IMR-90 (cell line): Measurements from ENCODE around the gene DMD. TPM values are rescaled to one million over a fixed set of nuclear protein-coding genes. Genes with fewer than 3 reads are reported as not detected.

ENCODE experiments used
- ATAC-seq: fragments of 200-7000 bp; cut with Tn5 transposase; 2 replicates; pipeline ENCODE4 v1.9.1; 2020; ENCODE audit warnings: low read depth, mild to moderate bottlenecking, moderate library complexity
- BruUV-seq: library from RNA; stranded (reverse); fragments of 400-500 nt; replicated peaks from 2 replicates; lab custom pipeline; 2021; lab: Mats Ljungman, UMichigan
- CTCF ChIA-PET: fragments of 300-600 bp; formaldehyde crosslinking; extraction: SDS; loops from one replicate; lab custom pipeline; 2021; ENCODE audit warnings: antibody characterized with exemption; lab: Yijun Ruan, JAX
- POLR2A ChIA-PET: fragments of 300-600 bp; sonication (Branson Sonifier 250); formaldehyde crosslinking; loops from one replicate; lab custom pipeline; 2022; ENCODE audit warnings: antibody characterized with exemption; ENCODE audit not compliant: unreplicated experiment; lab: Charles Lee
- DNase-seq: peaks from one replicate; pipeline ENCODE4 v3.0.0; 2013
- H2AFZ ChIP-seq: replicated peaks from 2 replicates; pipeline ENCODE3; 2013; ENCODE audit warnings: low read length, mild to moderate bottlenecking; ENCODE audit not compliant: poor library complexity
- H2AK5ac ChIP-seq: 2 replicates; pipeline ENCODE4 v1.6.1; 2013; ENCODE audit warnings: low read depth, low read length, inconsistent platforms
- H2AK9ac ChIP-seq: replicated peaks from 2 replicates; pipeline ENCODE3; 2013; ENCODE audit warnings: mild to moderate bottlenecking, low read depth, low read length, moderate library complexity; ENCODE audit not compliant: poor library complexity
- H2BK120ac ChIP-seq: 2 replicates; pipeline ENCODE4 v1.6.1; 2013; ENCODE audit warnings: low read depth, low read length, inconsistent platforms
- H2BK15ac ChIP-seq: 3 replicates; pipeline ENCODE4 v1.6.1; 2013; ENCODE audit warnings: low read depth, low read length, inconsistent platforms
- H2BK20ac ChIP-seq: 2 replicates; pipeline ENCODE4 v1.6.1; 2013; ENCODE audit warnings: low read depth, mild to moderate bottlenecking, inconsistent platforms, low read length, moderate library complexity
- H2BK5ac ChIP-seq: 2 replicates; pipeline ENCODE4 v1.6.1; 2013; ENCODE audit warnings: mild to moderate bottlenecking, low read depth, low read length, inconsistent platforms; ENCODE audit not compliant: poor library complexity, severe bottlenecking
- H3K14ac ChIP-seq: replicated peaks from 2 replicates; pipeline ENCODE4 v1.6.1; 2013; ENCODE audit warnings: low read depth, low read length, inconsistent platforms
- H3K18ac ChIP-seq: 2 replicates; pipeline ENCODE4 v1.6.1; 2013; ENCODE audit warnings: low read depth, low read length, control low read depth
- H3K23ac ChIP-seq: 2 replicates; pipeline ENCODE4 v1.6.1; 2013; ENCODE audit warnings: low read depth, low read length, inconsistent platforms
- H3K27ac ChIP-seq: 2 replicates; pipeline ENCODE4 v1.5.1; 2013; ENCODE audit warnings: mild to moderate bottlenecking, control low read depth, low read length; ENCODE audit not compliant: insufficient read depth
- H3K27me3 ChIP-seq: 2 replicates; pipeline ENCODE4 v1.6.1; 2013; ENCODE audit warnings: low read length; ENCODE audit not compliant: control insufficient read depth, insufficient read depth
- H3K36me3 ChIP-seq: 2 replicates; pipeline ENCODE4 v1.6.1; 2013; ENCODE audit warnings: low read length, mixed read lengths; ENCODE audit not compliant: control insufficient read depth, insufficient read depth
- H3K4ac ChIP-seq: 2 replicates; pipeline ENCODE4 v1.6.1; 2013; ENCODE audit warnings: low read depth, low read length, inconsistent platforms
- H3K4me1 ChIP-seq: 2 replicates; pipeline ENCODE4 v1.6.1; 2013; ENCODE audit warnings: low read length, mixed read lengths; ENCODE audit not compliant: control insufficient read depth, insufficient read depth
- H3K4me2 ChIP-seq: 2 replicates; pipeline ENCODE4 v1.6.1; 2013; ENCODE audit warnings: low read depth, mild to moderate bottlenecking, control low read depth, low read length, moderate library complexity
- H3K4me3 ChIP-seq: 2 replicates; pipeline ENCODE4 v1.5.1; 2013; ENCODE audit warnings: low read depth, mild to moderate bottlenecking, control low read depth, low read length, moderate library complexity; ENCODE audit not compliant: insufficient read depth
- H3K56ac ChIP-seq: 2 replicates; pipeline ENCODE4 v1.6.1; 2013; ENCODE audit warnings: low read length, inconsistent platforms; ENCODE audit not compliant: insufficient read depth; ENCODE audit errors: extremely low read depth
- H3K79me1 ChIP-seq, 2 experiments: 2 replicates each; pipeline ENCODE4 v1.6.1; 2013; ENCODE audit warnings: low read length in 2 of 2, inconsistent platforms in 1 of 2, low read depth in 1 of 2
- H3K9ac ChIP-seq: 2 replicates; pipeline ENCODE4 v1.6.1; 2013; ENCODE audit warnings: low read depth, low read length, control low read depth
- H3K9me1 ChIP-seq: 2 replicates; pipeline ENCODE4 v1.6.1; 2013; ENCODE audit warnings: low read length, inconsistent platforms; ENCODE audit not compliant: insufficient read depth
- H3K9me3 ChIP-seq: 2 replicates; pipeline ENCODE4 v1.6.1; 2013; ENCODE audit warnings: low read length; ENCODE audit not compliant: control insufficient read depth, insufficient read depth
- H4K20me1 ChIP-seq: 2 replicates; pipeline ENCODE4 v1.6.1; 2013; ENCODE audit warnings: low read length, inconsistent platforms; ENCODE audit not compliant: insufficient read depth
- H4K5ac ChIP-seq: 2 replicates; pipeline ENCODE4 v1.6.1; 2013; ENCODE audit warnings: mild to moderate bottlenecking, low read depth, low read length, control low read depth
- H4K8ac ChIP-seq, 2 experiments: 2 replicates each; pipeline ENCODE4 v1.6.1; 2013; ENCODE audit warnings: low read depth in 2 of 2, low read length in 2 of 2, control low read depth in 1 of 2, inconsistent platforms in 1 of 2
- H4K91ac ChIP-seq: 2 replicates; pipeline ENCODE4 v1.6.1; 2013; ENCODE audit warnings: low read depth, low read length, inconsistent platforms; ENCODE audit not compliant: insufficient read depth
- BHLHE40 ChIP-seq: fragments of 150-350 bp; IDR thresholded peaks from 2 replicates; pipeline ENCODE4 v1.6.1; 2016; ENCODE audit warnings: mild to moderate bottlenecking, low read depth, low read length
- CEBPB ChIP-seq: IDR thresholded peaks from 2 replicates; pipeline ENCODE4 v1.6.1; 2012; ENCODE audit warnings: low read depth, low read length, improper control_type of control experiment
- CHD1 ChIP-seq: IDR thresholded peaks from 2 replicates; pipeline ENCODE4 v1.6.1; 2012; ENCODE audit warnings: low read depth, low read length, improper control_type of control experiment
- CTCF ChIP-seq: conservative IDR thresholded peaks from 2 replicates; pipeline ENCODE4 v1.5.1; 2012; ENCODE audit warnings: mild to moderate bottlenecking, low read depth, low read length, improper control_type of control experiment
- FOS ChIP-seq: fragments of 150-350 bp; IDR thresholded peaks from 2 replicates; pipeline ENCODE4 v1.6.1; 2016; ENCODE audit warnings: low read depth, low read length
- MAFK ChIP-seq: IDR thresholded peaks from 2 replicates; pipeline ENCODE4 v1.6.1; 2012; ENCODE audit warnings: low read depth, low read length, improper control_type of control experiment
- MAZ ChIP-seq: IDR thresholded peaks from 2 replicates; pipeline ENCODE4 v1.6.1; 2012; ENCODE audit warnings: low read depth, mild to moderate bottlenecking, low read length, improper control_type of control experiment, moderate library complexity, borderline replicate concordance
- MXI1 ChIP-seq: IDR thresholded peaks from 2 replicates; pipeline ENCODE4 v1.6.1; 2012; ENCODE audit warnings: low read depth, mild to moderate bottlenecking, low read length, moderate library complexity, borderline replicate concordance
- NFE2L2 ChIP-seq: fragments of 150-350 bp; IDR thresholded peaks from 2 replicates; pipeline ENCODE4 v1.6.1; 2016; ENCODE audit warnings: low read depth, mild to moderate bottlenecking, low read length
- POLR2A ChIP-seq: IDR thresholded peaks from 2 replicates; pipeline ENCODE4 v1.6.1; 2012; ENCODE audit warnings: mild to moderate bottlenecking, low read depth, low read length
- RAD21 ChIP-seq: IDR thresholded peaks from 2 replicates; pipeline ENCODE4 v1.6.1; 2012; ENCODE audit warnings: low read length, improper control_type of control experiment
- RCOR1 ChIP-seq: IDR thresholded peaks from 2 replicates; pipeline ENCODE4 v1.6.1; 2012; ENCODE audit warnings: mild to moderate bottlenecking, low read length, improper control_type of control experiment; ENCODE audit not compliant: insufficient replicate concordance
- RFX5 ChIP-seq: IDR thresholded peaks from 2 replicates; pipeline ENCODE4 v1.8.0; 2012; ENCODE audit warnings: low read depth, mild to moderate bottlenecking, low read length, moderate library complexity
- SMC3 ChIP-seq: fragments of 150-350 bp; IDR thresholded peaks from 2 replicates; pipeline ENCODE4 v1.6.1; 2016; ENCODE audit warnings: low read depth, mild to moderate bottlenecking, antibody characterized with exemption, low read length, moderate library complexity
- USF2 ChIP-seq: fragments of 150-350 bp; IDR thresholded peaks from 2 replicates; pipeline ENCODE4 v1.6.1; 2017; ENCODE audit warnings: mild to moderate bottlenecking, antibody characterized with exemption, low read length, low read depth
- WGBS, 2 experiments: methylation state at CpG; one replicate each; pipeline versions ENCODE4 v1.1.5 to v1.1.7; 2013; ENCODE audit warnings: missing lambda C conversion rate in 2 of 2; ENCODE audit not compliant: insufficient read length in 1 of 2; ENCODE audit errors: extremely low coverage in 2 of 2; 5-methylcytosine and 5-hydroxymethylcytosine counted together
- dilution Hi-C: fragments of 300-500 bp; cut with HindIII; formaldehyde crosslinking; loops from one replicate; pipeline ENCODE4 v1.14.3; 2018; ENCODE audit warnings: low sequenced_read_pairs; ENCODE audit not compliant: unreplicated experiment
- in situ Hi-C: fragments of 300-500 bp; cut with MboI; formaldehyde crosslinking; loops from 3 replicates; pipeline ENCODE4 v1.14.3; 2019; ENCODE audit warnings: low sequenced_read_pairs, inconsistent platforms, mixed read lengths
- intact Hi-C: fragments of 100-400 bp; cut with micrococcal nuclease; formaldehyde crosslinking; loops from 2 replicates; pipeline ENCODE4 v1.10.0; 2022
- polyA plus RNA-seq, 3 experiments: library from polyadenylated mRNA; depleted of rRNA; stranded (reverse); fragments of >200 nt; gene quantifications; 2 replicates each; pipeline ENCODE4 v1.2.3, GENCODE V29; 2012; ENCODE audit warnings: low replicate concordance in 1 of 3
- total RNA-seq: library from RNA; depleted of rRNA; stranded (reverse); fragments of >200 nt; gene quantifications from 2 replicates; pipeline ENCODE4 v1.2.3, GENCODE V29; 2012
- TF ChIP-seq, protein P1 (sequence below): fragments of 150-350 bp; IDR thresholded peaks from 2 replicates; pipeline ENCODE4 v1.6.1; 2016; ENCODE audit warnings: low read depth, mild to moderate bottlenecking, low read length, moderate library complexity, borderline replicate concordance

The DMD gene
- total and polyA plus RNA-seq, 2 of the 4 experiments (the other 2 are of a cell fraction), result 6.6 to 11.8 TPM

DNA sequence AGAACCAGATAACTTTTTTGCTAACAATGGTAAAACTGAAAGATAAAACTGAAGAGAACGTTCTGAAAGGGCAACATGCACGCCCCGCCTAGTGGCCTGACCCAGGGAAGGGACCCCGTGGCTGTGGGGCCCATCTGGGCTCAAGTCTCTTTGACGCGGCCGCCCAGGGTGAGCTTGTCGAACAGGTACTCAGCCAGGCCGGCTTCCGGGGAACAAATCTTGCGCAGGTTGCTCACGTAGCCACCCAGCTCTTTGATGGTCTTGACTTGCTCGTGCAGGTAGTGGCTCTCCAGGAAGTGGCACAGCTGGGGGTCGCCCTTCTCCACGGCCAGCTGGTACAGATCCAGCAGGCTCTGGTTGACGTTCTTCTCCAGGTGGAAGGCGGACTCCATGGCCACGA, 2140.1 kb downstream of the DMD start:
- 70% methylated on average over 13 of the region's 18 CpGs; no CpG with 5 or more reads in 1 of the 2 experiments for WGBS, 2 experiments
- in situ Hi-C loops, result no loop called here
- POLR2A ChIA-PET, result no interaction called here

More for the DNA sequence above, 2140.1 kb downstream of the DMD start:
- Histone ChIP-seq H3K4me2 (no peak overlapping the region), H3K79me1 (no peaks in the 10 kb centered on the region), H3K36me3 (no peaks in the 10 kb centered on the region), H3K4me1 (no peaks in the 10 kb centered on the region), H3K18ac (no peak overlapping the region), H3K23ac (no peak overlapping the region), H2AK9ac (no peak overlapping the region), H4K8ac (no peak overlapping the region), H2BK5ac (no peak overlapping the region), H3K4ac (no peak overlapping the region), H2BK20ac (no peak overlapping the region), H2AK5ac (no peak overlapping the region), H4K5ac (no peak overlapping the region), H3K14ac (no peak overlapping the region), H4K91ac (no peak overlapping the region), H2BK120ac (no peak overlapping the region), H3K4me3 (no peak overlapping the region), H3K9me1 (no peaks in the 10 kb centered on the region), H3K9me3 (peaks cover 2% of the 10 kb centered on the region; the same call in 1 of the 2 replicates), H3K56ac (no peak overlapping the region), H4K20me1 (no peaks in the 10 kb centered on the region), H2BK15ac (no peak overlapping the region), H3K9ac (no peak overlapping the region), H3K27ac (no peak overlapping the region), H2AFZ (no peak overlapping the region), H3K27me3 (no peaks in the 10 kb centered on the region)
- ATAC-seq, result no peak
- CTCF ChIA-PET, result no interaction called here
- TF ChIP-seq, protein P1, sequence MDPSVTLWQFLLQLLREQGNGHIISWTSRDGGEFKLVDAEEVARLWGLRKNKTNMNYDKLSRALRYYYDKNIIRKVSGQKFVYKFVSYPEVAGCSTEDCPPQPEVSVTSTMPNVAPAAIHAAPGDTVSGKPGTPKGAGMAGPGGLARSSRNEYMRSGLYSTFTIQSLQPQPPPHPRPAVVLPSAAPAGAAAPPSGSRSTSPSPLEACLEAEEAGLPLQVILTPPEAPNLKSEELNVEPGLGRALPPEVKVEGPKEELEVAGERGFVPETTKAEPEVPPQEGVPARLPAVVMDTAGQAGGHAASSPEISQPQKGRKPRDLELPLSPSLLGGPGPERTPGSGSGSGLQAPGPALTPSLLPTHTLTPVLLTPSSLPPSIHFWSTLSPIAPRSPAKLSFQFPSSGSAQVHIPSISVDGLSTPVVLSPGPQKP, result no peak
- no peak for TF ChIP-seq MXI1
- no peak for TF ChIP-seq RAD21
- TF ChIP-seq RCOR1, result no peak
- TF ChIP-seq SMC3, result no peak
- no peak for TF ChIP-seq USF2
- no peak for TF ChIP-seq POLR2A
- TF ChIP-seq CHD1, result no peak
- no peak for TF ChIP-seq MAFK
- TF ChIP-seq CTCF, result no peak
- no peak for TF ChIP-seq NFE2L2
- no peak for TF ChIP-seq RFX5
- no peak for TF ChIP-seq FOS
- TF ChIP-seq MAZ, result no peak
- no peak for TF ChIP-seq BHLHE40
- no peak for TF ChIP-seq CEBPB
- dilution Hi-C loops (no loop called here), intact Hi-C loops (no loop called here)
- no TSS peak for BruUV-seq
- DNase-seq, result no peak
